Heart left ventricle (tissue), 16 donors: Measurements from ENCODE around the gene ZNF816. TPM values are rescaled to one million over a fixed set of nuclear protein-coding genes. Genes with fewer than 3 reads are reported as not detected.

ENCODE experiments used
- ATAC-seq, 4 donors: fragments of 200-7000 bp; cut with Tn5 transposase; one replicate each; pipeline ENCODE4 v1.9.1; 2020 to 2022; ENCODE audit warnings: moderate library complexity in 4 of 4, mild to moderate bottlenecking in 3 of 4, moderate number of reproducible peaks in 1 of 4
- DNase-seq, 5 donors: peaks; one replicate each; pipeline ENCODE4 v3.0.0-alpha.2; 2020
- H3K27ac ChIP-seq, 12 donors: fragments of 200-600 bp; sonication (generic) in 4 of 12; one replicate each; pipeline versions ENCODE4 v1.5.0 to v1.8.0; 2016 to 2022; ENCODE audit warnings: mild to moderate bottlenecking in 2 of 12
- H3K27me3 ChIP-seq, 9 donors: fragments of 200-600 bp; sonication (generic) in 2 of 9; one replicate each; pipeline versions ENCODE4 v1.5.1 to v1.8.0; 2016 to 2022; ENCODE audit warnings: mild to moderate bottlenecking in 3 of 9
- H3K36me3 ChIP-seq, 9 donors: fragments of 200-600 bp; sonication (generic) in 2 of 9; one replicate each; pipeline versions ENCODE4 v1.5.0 to v1.8.0; 2018 to 2022; ENCODE audit warnings: mild to moderate bottlenecking in 2 of 9
- H3K4me1 ChIP-seq, 12 donors: fragments of 200-600 bp; sonication (generic) in 4 of 12; one replicate each; pipeline versions ENCODE4 v1.5.0 to v1.8.0; 2016 to 2022; ENCODE audit warnings: mild to moderate bottlenecking in 3 of 12
- H3K4me3 ChIP-seq, 12 donors: fragments of 200-600 bp; sonication (generic) in 4 of 12; one replicate each; pipeline versions ENCODE4 v1.5.0 to v1.8.0; 2017 to 2022; ENCODE audit warnings: mild to moderate bottlenecking in 9 of 12, moderate library complexity in 4 of 12
- H3K9me3 ChIP-seq, 12 donors: fragments of 200-600 bp; sonication (generic) in 4 of 12; one replicate each; pipeline versions ENCODE4 v1.5.0 to v1.8.0; 2016 to 2022; ENCODE audit warnings: mild to moderate bottlenecking in 1 of 12
- POLR2A ChIP-seq, 2 donors: fragments of 450-650 bp; IDR thresholded peaks; one replicate each; pipeline ENCODE4 v1.6.1; 2017; ENCODE audit warnings: antibody characterized with exemption in 2 of 2, mild to moderate bottlenecking in 2 of 2, moderate library complexity in 2 of 2
- WGBS, 4 donors: extraction: QIAGEN DNeasy Blood & Tissue Kit in 2 of 4; methylation state at CpG; one replicate each; pipeline versions ENCODE4 v1.1.5 to v1.1.7; 2013 to 2018; 5-methylcytosine and 5-hydroxymethylcytosine counted together
- intact Hi-C, 10 donors: fragments of 100-400 bp; cut with DNase I; formaldehyde crosslinking; loops; one replicate each; pipeline versions ENCODE4 v1.11.1 to v1.14.2; 2022
- polyA plus RNA-seq, 2 donors: library from polyadenylated mRNA; stranded (reverse); fragments of 200-250 nt; gene quantifications; one replicate each; pipeline ENCODE4 v1.2.3, GENCODE V29; 2013
- total RNA-seq, 9 donors: library from RNA; depleted of rRNA in 2 of 9; stranded (reverse); fragments of >200 nt in 2 of 9; fragmentation: NEBNext Ultra II Directional in 3 of 9; extraction: Animal tissue kit (Norgen Biotek cat#: 25700) in 3 of 9; gene quantifications; one replicate each; pipeline versions ENCODE4 v1.1.0 to v1.2.4, GENCODE V29; 2016 to 2023
- TF ChIP-seq, protein P1 (sequence below), 12 donors: fragments of 200-600 bp; sonication (generic) in 4 of 12; IDR thresholded peaks; one replicate each; pipeline versions ENCODE4 v1.5.0 to v1.8.0; 2018 to 2022; ENCODE audit warnings: antibody characterized with exemption in 12 of 12, mild to moderate bottlenecking in 5 of 12
- donor health status: ischemic (EF 13 %, LVEDD 7.1; RV severe dilation, severe dysfunction).
- donor health status: healthy with polysubstance abuse.
- donor health status: DM: no; HTN: yes; CAD: no.
- donor health status: DM: no; HTN: no; CAD: no.
- donor health status: ischemic (EF 25% LVEDD 6.9; RV normal size, moderate dysfunction).
- donor health status: ischemic (EF 25% LVEDD 5.7; RV mildly dilated, moderate dysfunction).
- donor health status: healthy.
- donor health status: DM: yes; HTN: yes; CAD: no.
- donor health status: ischemic (EF 35%, LVEDD 5.7; RV mildly dilated, moderate dysfunction).
- donor health status: nonischemic (EF 11% LVEDD 7.7; RV severe dilation, severe dysfunction).
- donor health status: DM: yes; HTN: yes; CAD: no.
- donor health status: PGD.
- donor health status: ischemic (EF 29% LVEDD 5.4; RV normal size, mild dysfunction).
- donor health status: nonischemic (EF 23%, LVEDD 6.1; RV moderate dilation, normal function).

ZNF816 gene
- total and polyA plus RNA-seq, 11 donors: 1.3 to 8.0 (median 4.3) TPM

GRCh38 chr19:52901842-52902241, 60.8 kb downstream of the ZNF816 start:
- no peak for DNase-seq
- no peak for ATAC-seq
- no peak overlapping the region for H3K4me3 ChIP-seq
- TF ChIP-seq POLR2A (IDR thresholded peaks at IDR 0.05): no peak
- TF ChIP-seq, protein P1, sequence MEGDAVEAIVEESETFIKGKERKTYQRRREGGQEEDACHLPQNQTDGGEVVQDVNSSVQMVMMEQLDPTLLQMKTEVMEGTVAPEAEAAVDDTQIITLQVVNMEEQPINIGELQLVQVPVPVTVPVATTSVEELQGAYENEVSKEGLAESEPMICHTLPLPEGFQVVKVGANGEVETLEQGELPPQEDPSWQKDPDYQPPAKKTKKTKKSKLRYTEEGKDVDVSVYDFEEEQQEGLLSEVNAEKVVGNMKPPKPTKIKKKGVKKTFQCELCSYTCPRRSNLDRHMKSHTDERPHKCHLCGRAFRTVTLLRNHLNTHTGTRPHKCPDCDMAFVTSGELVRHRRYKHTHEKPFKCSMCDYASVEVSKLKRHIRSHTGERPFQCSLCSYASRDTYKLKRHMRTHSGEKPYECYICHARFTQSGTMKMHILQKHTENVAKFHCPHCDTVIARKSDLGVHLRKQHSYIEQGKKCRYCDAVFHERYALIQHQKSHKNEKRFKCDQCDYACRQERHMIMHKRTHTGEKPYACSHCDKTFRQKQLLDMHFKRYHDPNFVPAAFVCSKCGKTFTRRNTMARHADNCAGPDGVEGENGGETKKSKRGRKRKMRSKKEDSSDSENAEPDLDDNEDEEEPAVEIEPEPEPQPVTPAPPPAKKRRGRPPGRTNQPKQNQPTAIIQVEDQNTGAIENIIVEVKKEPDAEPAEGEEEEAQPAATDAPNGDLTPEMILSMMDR (IDR thresholded peaks at IDR 0.05): no peak
- intact Hi-C loops: no loop called here
- 67 to 85% (median 79%) methylated on average over 3 of the region's 3 CpGs for WGBS, 4 donors
- H3K4me1 ChIP-seq: peaks cover 0 to 9% (median 4%) of the 10 kb centered on the region in 12 donors
- H3K27me3 ChIP-seq: no peaks in the 10 kb centered on the region
- peaks cover 0 to 12% (median 0%) of the 10 kb centered on the region in 12 donors for H3K9me3 ChIP-seq
- peaks cover 0 to 10% (median 3%) of the 10 kb centered on the region in 9 donors for H3K36me3 ChIP-seq
- H3K27ac ChIP-seq: no peak overlapping the region

Other genes with a start within 250 kb of the ZNF816 start
- gene ZNF611, start 227.8 kb downstream of the ZNF816 start, total RNA-seq: 10 to 100 TPM in 2 of 9 donors, 1 to 10 TPM in 7; 3.8 to 12.6 (median 6.9) TPM
- 1 to 10 TPM; 4.8 TPM for gene ZNF611, start 227.8 kb downstream of the ZNF816 start, polyA plus RNA-seq
- 1 to 10 TPM; 1.2 to 4.1 (median 2.4) TPM for gene ZNF600, start 176.1 kb downstream of the ZNF816 start, total RNA-seq
- 1 to 10 TPM; 2.7 TPM for gene ZNF600, start 176.1 kb downstream of the ZNF816 start, polyA plus RNA-seq
- 10 to 100 TPM in 2 of 9 donors, 1 to 10 TPM in 7; 5.6 to 11.4 (median 8.8) TPM for gene ZNF28, start 141.2 kb downstream of the ZNF816 start, total RNA-seq
- gene ZNF28, start 141.2 kb downstream of the ZNF816 start, polyA plus RNA-seq: 1 to 10 TPM; 2.3 to 7.8 TPM
- gene ZNF468, start 105.3 kb downstream of the ZNF816 start, total RNA-seq: 10 to 100 TPM in 3 of 9 donors, 1 to 10 TPM in 6; 6.6 to 14.9 (median 8.4) TPM
- 1 to 10 TPM; 5.8 to 9.5 TPM for gene ZNF468, start 105.3 kb downstream of the ZNF816 start, polyA plus RNA-seq
- gene ZNF320, start 65.2 kb downstream of the ZNF816 start, total RNA-seq: 10 to 100 TPM in 3 of 9 donors, 1 to 10 TPM in 6; 7.6 to 13.5 (median 9.6) TPM
- gene ZNF320, start 65.2 kb downstream of the ZNF816 start, polyA plus RNA-seq: 10 to 100 TPM in 1 of 2 donors, 1 to 10 TPM in 1; 8.2 to 10.7 TPM
- 1 to 10 TPM in 7 of 9 donors, under 1 TPM in 2; 0.88 to 3.2 (median 1.3) TPM for gene ZNF888, start 39.5 kb downstream of the ZNF816 start, total RNA-seq
- 1 to 10 TPM in 1 of 2 donors, under 1 TPM in 1; 0.80 to 1.3 TPM for gene ZNF888, start 39.5 kb downstream of the ZNF816 start, polyA plus RNA-seq
- gene ERVV-1, start 51.0 kb upstream of the ZNF816 start, total RNA-seq: not detected
- under 1 TPM in 1 of 2 donors, not detected in 1; 0.06 TPM for gene ERVV-1, start 51.0 kb upstream of the ZNF816 start, polyA plus RNA-seq
- not detected for gene ERVV-2, start 81.9 kb upstream of the ZNF816 start, total RNA-seq
- gene ERVV-2, start 81.9 kb upstream of the ZNF816 start, polyA plus RNA-seq: not detected
- gene ZNF160, start 140.5 kb upstream of the ZNF816 start, total RNA-seq: 10 to 100 TPM in 8 of 9 donors, 1 to 10 TPM in 1; 10.0 to 24.7 (median 17.0) TPM
- 10 to 100 TPM; 14.4 to 19.8 TPM for gene ZNF160, start 140.5 kb upstream of the ZNF816 start, polyA plus RNA-seq
- gene ZNF415, start 170.0 kb upstream of the ZNF816 start, total RNA-seq: 10 to 100 TPM; 12.8 to 38.6 (median 21.4) TPM
- 10 to 100 TPM; 15.2 to 17.6 TPM for gene ZNF415, start 170.0 kb upstream of the ZNF816 start, polyA plus RNA-seq
- gene ZNF347, start 196.2 kb upstream of the ZNF816 start, total RNA-seq: 10 to 100 TPM in 1 of 9 donors, 1 to 10 TPM in 8; 5.3 to 10.6 (median 8.2) TPM
- 1 to 10 TPM; 2.7 to 3.8 TPM for gene ZNF347, start 196.2 kb upstream of the ZNF816 start, polyA plus RNA-seq
- 1 to 10 TPM in 4 of 9 donors, under 1 TPM in 5; 0.38 to 3.6 (median 1.00) TPM for gene ZNF665, start 230.5 kb upstream of the ZNF816 start, total RNA-seq
- gene ZNF665, start 230.5 kb upstream of the ZNF816 start, polyA plus RNA-seq: 1 to 10 TPM in 1 of 2 donors, under 1 TPM in 1; 0.85 to 1.2 TPM